ENCODE measurements around the gene ARHGAP30.
A peak's percentile ranks its signal among the peaks of the same experiment; 100 is the strongest.
"Not testable (repeated sequence)": the region's sequence is repeated elsewhere in the genome, so short reads cannot be mapped to it uniquely, and the experiment has no call there.

ARHGAP30 gene

GRCh38 chr1:161068306-161069234, 1.1 kb downstream of the ARHGAP30 start:
- peak; percentile 69 for DNase-seq

DNA sequence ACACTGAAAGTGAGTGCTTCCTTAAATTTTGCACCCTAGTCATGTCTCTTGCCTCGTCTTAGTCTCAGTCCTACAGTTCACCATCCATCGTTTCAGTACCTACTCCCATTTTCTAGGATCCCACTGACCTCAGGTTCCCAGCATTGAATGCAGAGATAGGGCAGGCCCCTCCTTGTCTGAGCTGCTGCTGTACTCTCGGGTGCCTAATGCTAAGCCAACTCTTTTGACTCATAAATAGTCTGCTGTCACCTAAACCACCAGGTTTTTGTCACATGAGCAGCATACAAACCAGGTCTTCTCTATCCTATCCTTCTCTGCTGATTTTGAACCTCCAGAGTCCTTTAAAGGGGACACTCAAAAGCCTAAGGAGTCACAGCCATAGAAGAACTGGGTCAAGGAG, 3.0 kb downstream of the ARHGAP30 start:
- no peak for DNase-seq

GRCh38 chr1:161065681-161066080, 4.0 kb downstream of the ARHGAP30 start:
- not testable (repeated sequence) for DNase-seq

DNA sequence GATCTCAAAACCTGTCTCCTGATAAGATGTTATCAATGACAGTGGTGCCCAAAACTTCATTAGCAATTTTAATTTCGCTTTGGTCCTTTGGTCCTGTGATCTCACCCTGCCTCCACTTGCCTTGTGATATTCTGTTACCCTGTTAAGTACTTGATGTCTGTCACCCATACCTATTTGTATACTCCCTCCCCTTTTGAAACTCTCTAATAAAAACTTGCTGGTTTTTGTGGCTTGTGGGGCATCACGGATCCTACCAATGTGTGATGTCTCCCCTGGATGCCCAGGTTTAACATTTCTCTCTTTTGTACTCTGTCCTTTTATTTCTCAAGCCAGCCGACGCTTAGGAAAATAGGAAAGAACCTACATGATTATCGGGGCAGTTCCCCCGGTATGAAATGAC, 5.8 kb downstream of the ARHGAP30 start:
- not testable (repeated sequence) for DNase-seq

DNA sequence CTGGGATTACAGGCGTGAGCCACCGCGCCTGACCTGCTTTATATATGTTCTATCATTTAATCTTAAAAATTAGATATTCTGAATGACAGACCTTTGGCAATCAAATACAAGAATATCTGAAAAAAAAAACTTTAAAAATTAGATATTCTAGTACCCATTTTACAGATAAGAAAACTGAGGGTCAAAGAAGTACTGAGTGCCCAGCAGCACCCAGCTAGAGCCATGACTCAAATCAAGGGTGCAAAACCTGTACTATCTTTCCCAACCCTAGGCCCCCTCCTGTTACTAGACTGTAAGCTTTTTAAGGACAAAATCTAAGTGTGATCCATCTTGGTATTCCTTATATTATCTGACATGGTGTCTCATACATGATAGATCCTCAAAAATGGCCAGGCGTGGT, 8.3 kb downstream of the ARHGAP30 start:
- no peak for DNase-seq

- DNase-seq = no peak
Observed at GRCh38 chr1:161059293-161059692, 10.4 kb downstream of the ARHGAP30 start.

- DNase-seq = no peak
Observed at GRCh38 chr1:161054805-161055204, 14.9 kb downstream of the ARHGAP30 start.

GRCh38 chr1:161054232-161054631, 15.5 kb downstream of the ARHGAP30 start:
- no peak for DNase-seq

DNA sequence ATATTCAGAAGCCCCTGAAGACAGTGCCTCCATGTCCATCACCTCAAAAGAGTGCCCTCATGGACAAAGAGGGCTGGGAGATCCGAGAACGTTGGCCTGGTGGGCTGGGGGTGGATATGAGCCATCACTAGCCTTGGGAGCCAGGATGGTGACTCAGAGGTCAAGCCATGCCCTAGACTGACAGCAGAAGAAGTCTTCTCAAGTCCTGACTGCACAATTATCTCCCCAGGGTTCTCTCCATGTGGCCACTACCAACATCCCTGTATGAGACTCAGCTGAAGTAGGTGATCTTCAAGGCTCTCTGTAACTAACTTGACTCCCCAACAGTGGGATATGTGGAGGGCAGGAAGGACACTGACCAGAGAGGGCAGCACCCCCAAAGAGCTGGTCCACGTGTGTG, 16.8 kb downstream of the ARHGAP30 start:
- DNase-seq = no peak

DNA sequence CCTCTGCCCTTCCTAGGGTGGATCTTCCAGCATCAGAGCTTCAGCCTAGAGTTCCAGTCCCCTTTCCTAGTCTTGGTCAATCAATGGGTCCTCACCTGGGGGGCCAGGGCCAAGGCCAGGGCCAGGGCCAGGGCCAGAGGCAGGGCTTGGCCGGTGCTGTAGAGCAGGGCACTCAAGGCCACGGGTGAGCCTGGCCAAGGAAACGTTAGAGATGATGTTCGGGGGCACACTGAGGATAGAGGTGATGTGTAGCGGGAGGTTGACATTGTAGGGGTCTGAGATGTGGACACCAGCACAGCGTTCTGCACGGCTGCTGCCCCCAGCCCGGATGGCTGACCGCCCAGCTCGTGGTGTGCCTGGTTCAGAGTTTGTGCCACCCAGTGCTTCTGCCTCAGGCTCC, 18.5 kb downstream of the ARHGAP30 start:
- no peak for DNase-seq

DNA sequence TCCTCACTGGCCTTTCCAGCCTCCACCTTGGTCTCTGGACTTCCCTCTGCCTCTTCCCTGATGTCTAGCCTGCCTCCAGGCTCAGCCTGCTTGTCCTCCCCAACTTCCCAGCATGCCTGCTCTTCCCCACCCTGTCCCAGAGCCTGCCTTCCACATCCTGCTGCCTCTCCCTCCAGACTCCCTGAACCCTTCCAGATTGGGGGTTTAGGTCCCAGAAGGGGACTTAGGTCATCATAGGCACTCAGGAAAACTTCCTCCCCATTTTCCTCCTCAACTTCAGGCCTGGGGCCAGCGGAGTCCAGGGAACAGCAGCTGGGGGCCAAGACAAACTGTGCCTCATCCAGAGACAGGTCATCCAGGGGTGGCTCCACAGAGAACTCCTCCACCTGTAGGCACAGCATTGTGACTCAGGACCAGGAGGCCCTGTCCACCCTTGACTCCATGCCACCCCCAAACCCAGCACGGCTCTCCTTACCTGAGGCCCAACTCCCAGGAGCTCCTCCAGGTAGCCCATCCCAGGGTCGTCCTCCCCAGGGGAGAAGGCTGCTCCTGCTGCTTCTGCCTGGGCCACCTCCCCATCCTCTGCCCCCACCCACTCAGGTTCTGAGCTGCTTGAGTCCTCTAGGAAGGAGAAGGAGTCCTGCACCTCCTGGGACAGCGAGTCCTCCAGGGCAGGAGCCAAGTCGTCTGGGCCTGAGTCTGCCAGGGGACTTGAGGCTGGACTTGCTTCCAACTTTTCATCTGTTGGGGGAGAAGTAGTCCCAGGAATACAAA, 20.6 kb downstream of the ARHGAP30 start:
- DNase-seq = no peak

- DNase-seq = no peak
Observed at GRCh38 chr1:161047436-161048420, 22.0 kb downstream of the ARHGAP30 start.

DNA sequence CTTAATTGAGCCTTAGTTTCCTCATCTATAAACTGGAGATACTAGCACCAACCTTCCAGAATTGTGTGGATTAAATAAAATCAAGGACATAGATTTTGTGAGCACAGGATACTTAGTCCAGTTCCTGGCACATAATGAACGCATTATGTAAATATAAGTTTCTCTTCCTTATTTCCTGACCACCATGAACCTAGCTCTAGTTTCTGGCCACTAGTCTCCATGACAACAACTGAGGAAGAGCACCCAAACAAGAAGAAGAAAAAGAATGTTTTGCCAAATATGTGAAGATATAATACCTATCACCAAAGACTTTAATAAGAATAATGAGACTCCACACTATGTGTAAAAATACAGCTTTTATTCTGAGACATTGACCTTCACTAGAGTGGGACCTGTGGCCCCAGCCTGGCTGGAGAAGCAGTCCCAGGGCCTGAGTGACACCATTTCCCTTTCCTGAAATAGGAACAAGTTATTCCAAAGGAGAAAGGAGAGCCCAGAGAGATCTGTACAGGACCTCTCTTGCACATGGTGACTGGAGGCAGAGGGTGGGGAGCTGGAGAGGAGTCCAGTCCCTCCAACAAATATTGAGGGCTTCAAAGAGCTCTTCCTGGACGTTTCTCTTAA, 23.0 kb downstream of the ARHGAP30 start:
- no peak for DNase-seq

DNA sequence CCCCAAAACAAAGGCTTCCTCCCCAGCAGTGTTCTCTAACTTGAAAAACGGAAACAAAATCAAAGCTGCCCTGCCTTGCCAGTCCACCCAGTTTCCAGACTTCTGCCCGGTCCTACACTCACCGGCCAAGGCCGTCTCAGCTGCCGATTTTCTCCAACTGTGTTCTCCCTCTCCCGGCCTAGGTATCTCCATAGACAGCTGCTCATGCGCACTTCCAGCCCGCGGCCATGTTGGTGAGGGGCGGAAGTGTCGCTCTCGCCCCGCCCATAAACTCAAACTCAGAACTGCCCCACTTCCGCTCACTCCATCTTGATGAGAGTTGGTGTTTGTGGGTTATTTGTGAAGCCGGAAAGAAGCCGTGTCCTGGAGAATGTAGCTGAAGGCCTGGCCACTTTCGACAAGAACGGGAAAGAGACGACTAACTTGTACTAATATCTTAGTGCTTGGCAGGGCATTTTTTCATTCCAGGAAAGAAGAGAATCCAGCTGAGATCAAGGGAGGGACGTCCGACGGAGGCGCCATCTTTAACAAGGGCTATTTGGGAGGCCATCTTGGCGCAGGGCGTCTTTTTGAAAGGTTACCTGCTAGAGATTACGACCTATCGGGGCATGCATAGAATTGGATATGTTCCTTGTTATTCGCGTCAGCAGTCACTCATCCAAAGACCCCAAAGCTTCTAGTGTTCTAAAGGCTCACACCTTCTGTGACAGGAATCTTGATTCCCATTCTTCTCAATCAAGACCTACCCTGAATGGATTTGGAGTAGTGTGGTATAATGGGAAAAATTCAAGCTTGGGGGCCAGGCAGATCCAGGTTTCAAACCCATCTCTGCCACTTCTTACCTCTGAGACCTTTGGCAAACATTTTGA, 23.7 kb downstream of the ARHGAP30 start, which contains the start of gene USF1:
TSS of gene USF1 (minus strand) at position 242 of the 869 bp plus-strand sequence. CDS start 2,702 bp downstream, outside the sequence.
- DNase-seq = peak; percentile 88

DNA sequence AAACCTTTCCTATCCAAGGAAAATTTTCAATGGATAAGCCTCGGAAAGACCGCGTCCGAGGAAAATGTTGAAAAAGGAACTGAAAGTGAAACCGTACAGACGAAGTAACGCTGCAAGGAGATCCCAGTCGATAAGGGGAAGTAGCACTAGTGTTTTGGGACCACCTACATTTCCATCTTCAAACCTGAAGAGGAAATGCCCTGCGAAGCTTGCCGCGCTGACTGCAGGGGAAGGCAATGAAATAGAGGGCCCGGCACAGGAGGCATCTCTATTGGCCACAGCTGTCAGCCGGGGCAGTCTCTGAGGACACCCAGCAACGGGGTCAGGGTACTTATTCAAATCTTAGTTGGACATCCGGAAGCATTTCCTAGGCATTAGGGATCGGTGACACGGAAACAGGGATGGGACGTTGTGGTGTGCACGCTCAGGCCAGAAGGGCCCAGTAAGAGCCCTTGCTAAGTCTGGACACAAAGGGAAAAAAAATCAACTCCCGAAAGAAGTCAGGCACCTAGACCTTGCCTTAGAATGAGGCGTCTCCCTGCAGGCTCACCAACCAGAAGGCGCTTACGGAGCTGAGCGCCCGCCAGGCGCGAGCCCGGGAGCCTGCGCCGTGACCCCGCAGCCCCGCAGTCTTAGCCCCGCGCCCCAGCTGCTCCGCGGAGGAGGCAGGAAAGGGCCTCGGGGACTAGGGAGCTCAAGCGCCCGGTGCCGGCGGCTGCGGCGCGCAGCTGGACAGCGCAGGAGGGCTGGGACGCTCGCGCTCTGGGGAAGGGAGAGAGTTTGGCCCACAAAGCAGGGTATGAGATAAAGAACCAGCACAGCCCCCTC, 24.6 kb downstream of the ARHGAP30 start:
- peak; percentile 43 for DNase-seq

- no peak for DNase-seq
Observed at GRCh38 chr1:161044535-161044907, 25.2 kb downstream of the ARHGAP30 start.

GRCh38 chr1:161039546-161039945, 30.1 kb downstream of the ARHGAP30 start:
- DNase-seq = no peak

DNA sequence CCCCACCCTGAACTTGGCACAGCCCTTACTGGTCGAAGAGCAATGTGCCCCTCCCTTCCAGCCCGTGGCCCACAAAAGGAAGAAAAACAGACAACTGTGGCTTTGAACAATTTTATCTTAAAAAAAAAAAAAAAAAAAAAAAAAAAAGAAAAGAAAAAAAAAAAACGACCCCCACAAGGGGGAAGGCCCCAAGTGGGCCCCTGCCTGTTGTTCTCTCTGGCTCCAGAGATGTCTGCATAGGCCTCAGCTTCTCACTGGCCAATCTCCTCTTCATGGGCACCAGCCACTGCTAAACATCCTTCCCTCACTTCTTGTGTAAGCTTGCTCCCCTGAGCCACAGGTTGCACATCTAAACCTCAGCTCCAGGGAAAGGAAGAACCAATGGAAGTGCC, 30.5 kb downstream of the ARHGAP30 start:
- DNase-seq = no peak

DNA sequence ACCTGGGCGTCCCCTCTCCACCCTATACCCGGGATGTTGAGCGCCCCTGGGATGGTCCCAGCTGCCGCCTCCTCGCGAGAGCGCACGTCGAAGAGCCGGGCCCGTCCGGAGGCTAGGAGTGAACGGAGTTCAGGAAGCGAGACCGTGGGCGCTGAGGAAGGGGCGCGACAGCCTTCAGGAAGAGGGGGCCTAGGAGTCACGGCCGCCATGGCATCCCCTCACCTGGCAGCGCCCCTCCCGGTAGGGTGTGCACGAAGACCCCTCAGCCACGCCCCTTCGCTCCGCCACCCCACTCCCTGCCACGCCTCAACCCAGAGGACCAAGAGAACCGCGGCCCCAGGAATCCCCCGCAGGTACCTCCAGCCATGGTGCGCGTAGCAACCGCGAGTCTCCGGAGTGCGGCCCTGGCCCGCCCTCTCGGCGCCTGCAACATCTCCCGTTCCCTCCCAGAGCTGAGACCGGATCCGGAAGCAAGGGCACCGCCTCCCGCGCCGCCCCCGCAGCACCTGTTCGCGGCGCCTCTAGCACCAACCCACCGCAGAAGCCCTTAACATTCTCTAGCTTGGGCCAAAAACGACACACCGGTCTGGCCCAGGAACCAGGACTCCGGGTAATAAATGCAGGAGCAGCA, 31.1 kb downstream of the ARHGAP30 start, which contains the start of gene TSTD1:
TSS of gene TSTD1 (minus strand) at position 442 of the 631 bp plus-strand sequence. CDS start at position 367, 75 bp downstream.
- DNase-seq = peak; percentile 88
